Measurements from ENCODE around the gene L3MBTL1. TPM values are rescaled to one million over a fixed set of nuclear protein-coding genes. Genes with fewer than 3 reads are reported as not detected.

The L3MBTL1 gene
- total and polyA plus RNA-seq, 2 donors from 2014 or later, result 4.8 to 16.2 TPM

- no peak for FAIRE-seq
- no peak overlapping the region for H3K9ac ChIP-seq (ENCODE audit: low read length in 3 of 3)
- H3K27ac ChIP-seq (ENCODE audit: low read depth in 2 of 2, low read length in 2 of 2), result no peak overlapping the region
- no peak for TF ChIP-seq CTCF (IDR thresholded peaks at IDR 0.05; ENCODE audit: borderline replicate concordance, extremely low read depth, insufficient read depth)
- no peaks in the 10 kb centered on the region for H3K9me3 ChIP-seq (ENCODE audit: control insufficient read depth in 2 of 3, insufficient read depth in 1 of 3, low read length in 3 of 3)
- no peak for DNase-seq
- H3K36me3 ChIP-seq (ENCODE audit: control insufficient read depth in 2 of 3, insufficient read depth in 3 of 3, low read length in 3 of 3), result no peaks in the 10 kb centered on the region
- peaks cover 0 to 19% (median 15%) of the 10 kb centered on the region in 3 donors for H3K4me1 ChIP-seq (ENCODE audit: control insufficient read depth in 2 of 3, insufficient read depth in 2 of 3, low read depth in 1 of 3, low read length in 3 of 3)
- H3K4me3 ChIP-seq (ENCODE audit: low read length in 3 of 3), result no peak overlapping the region
- intact Hi-C loops (cut with DNase I), result no loop called here
- H3K27me3 ChIP-seq (ENCODE audit: control insufficient read depth, insufficient read depth, low read length), result no peaks in the 10 kb centered on the region
Observed at GRCh38 chr20:43554369-43554768, 46.9 kb downstream of the L3MBTL1 start.

GRCh38 chr20:43558412-43559146 lies 51.1 kb downstream of the L3MBTL1 start, which contains the start of gene SGK2:
TSS of gene SGK2 (plus strand) at chr20:43559027. CDS start at chr20:43566496, 7,469 bp downstream.
- FAIRE-seq, result no peak
- no peaks in the 10 kb centered on the region for H3K27me3 ChIP-seq (ENCODE audit: control insufficient read depth, insufficient read depth, low read length)
- intact Hi-C loops (cut with DNase I), result no loop called here
- peak; percentile 88 to 93 (median 89) for DNase-seq
- H3K4me1 ChIP-seq (ENCODE audit: control insufficient read depth in 2 of 3, insufficient read depth in 2 of 3, low read depth in 1 of 3, low read length in 3 of 3), result peaks cover 0 to 17% (median 9%) of the 10 kb centered on the region in 3 donors
- TF ChIP-seq CTCF (IDR thresholded peaks at IDR 0.05; ENCODE audit: borderline replicate concordance, extremely low read depth, insufficient read depth), result no peak
- peak within 1 kb of the TSS; percentile 81 to 92 for H3K27ac ChIP-seq (ENCODE audit: low read depth in 2 of 2, low read length in 2 of 2)
- no peaks in the 10 kb centered on the region for H3K9me3 ChIP-seq (ENCODE audit: control insufficient read depth in 2 of 3, insufficient read depth in 1 of 3, low read length in 3 of 3)
- H3K36me3 ChIP-seq (ENCODE audit: control insufficient read depth in 2 of 3, insufficient read depth in 3 of 3, low read length in 3 of 3), result no peaks in the 10 kb centered on the region
- H3K4me3 ChIP-seq (ENCODE audit: low read length in 3 of 3), result peak within 1 kb of the TSS; percentile 42 to 75 (median 69)
- peak within 1 kb of the TSS in 2 of 3 donors; percentile 56 to 83 for H3K9ac ChIP-seq (ENCODE audit: low read length in 3 of 3)

DNA sequence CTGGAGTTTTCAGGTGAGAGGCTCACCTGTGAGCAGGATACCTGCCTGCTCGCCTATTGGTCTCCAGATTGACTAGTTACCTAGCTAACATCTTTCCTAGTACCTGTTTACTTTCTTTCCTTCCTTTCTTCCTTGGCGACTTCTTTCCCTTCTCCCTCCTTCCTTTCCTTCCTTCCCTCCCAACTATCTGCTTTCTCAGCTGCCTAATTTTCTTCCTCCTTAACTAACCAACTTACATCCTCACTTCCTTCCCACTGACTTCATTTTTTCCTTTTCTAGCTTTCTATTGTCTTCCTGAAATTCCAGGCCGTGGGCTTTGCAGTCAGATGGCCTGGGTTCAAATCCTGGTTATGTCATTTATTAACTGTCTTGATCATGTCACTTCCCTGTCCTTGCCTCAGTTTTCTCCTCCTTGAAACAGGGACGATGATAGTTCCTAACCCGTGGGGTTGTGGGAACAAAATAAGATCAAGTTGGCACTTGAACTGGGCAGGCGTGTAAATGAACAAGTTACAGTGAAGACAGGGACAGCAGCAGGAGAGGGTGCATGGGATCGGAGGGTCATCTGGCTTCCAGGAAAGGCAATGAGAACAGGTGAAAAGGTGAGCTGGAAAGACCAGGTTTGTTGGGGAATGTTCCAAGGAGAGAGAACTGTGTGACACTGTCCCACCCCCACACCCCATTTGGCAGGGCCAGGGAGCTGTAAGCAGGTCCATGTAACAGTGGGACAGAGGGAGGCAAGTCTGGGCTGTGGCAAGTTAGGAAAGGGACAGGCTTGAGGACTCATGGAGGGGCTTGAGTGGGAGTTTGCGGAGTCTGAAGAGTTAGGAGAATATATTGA lies 51.9 kb downstream of the L3MBTL1 start:
- H3K27ac ChIP-seq (ENCODE audit: low read depth in 2 of 2, low read length in 2 of 2), result peak overlapping the region; percentile 81 to 84
- H3K27me3 ChIP-seq (ENCODE audit: control insufficient read depth, insufficient read depth, low read length), result no peaks in the 10 kb centered on the region
- H3K4me3 ChIP-seq (ENCODE audit: low read length in 3 of 3), result peak overlapping the region; percentile 42 to 75 (median 69)
- peak overlapping the region in 2 of 3 donors; percentile 56 to 83 for H3K9ac ChIP-seq (ENCODE audit: low read length in 3 of 3)
- H3K36me3 ChIP-seq (ENCODE audit: control insufficient read depth in 2 of 3, insufficient read depth in 3 of 3, low read length in 3 of 3), result peaks cover 0 to 4% (median 0%) of the 10 kb centered on the region in 3 donors
- no peak for FAIRE-seq
- no peak for TF ChIP-seq CTCF (IDR thresholded peaks at IDR 0.05; ENCODE audit: borderline replicate concordance, extremely low read depth, insufficient read depth)
- H3K4me1 ChIP-seq (ENCODE audit: control insufficient read depth in 2 of 3, insufficient read depth in 2 of 3, low read depth in 1 of 3, low read length in 3 of 3), result peaks cover 0 to 18% (median 12%) of the 10 kb centered on the region in 3 donors
- no peaks in the 10 kb centered on the region for H3K9me3 ChIP-seq (ENCODE audit: control insufficient read depth in 2 of 3, insufficient read depth in 1 of 3, low read length in 3 of 3)
- peak in 1 of 5 donors; percentile 41 for DNase-seq
- intact Hi-C loops (cut with DNase I), result no loop called here

Measured in kidney (tissue), 14 donors.